ENCODE results near the gene TTLL7. TPM values are rescaled to one million over a fixed set of nuclear protein-coding genes. Genes with fewer than 3 reads are reported as not detected.

TTLL7 gene
- total RNA-seq, 2 donors from 2014 or later: 10.8 to 17.4 TPM

- Histone ChIP-seq H3K27ac (no peak overlapping the region), H3K9me3 (no peaks in the 10 kb centered on the region), H3K36me3 (no peaks in the 10 kb centered on the region), H3K4me3 (no peak overlapping the region), H3K4me1 (no peaks in the 10 kb centered on the region), H3K27me3 (no peaks in the 10 kb centered on the region)
- no peak for DNase-seq (ENCODE audit: low spot score)
- TF ChIP-seq CTCF (IDR thresholded peaks at IDR 0.05): no peak
These were observed 148.1 kb downstream of the TTLL7 start for GRCh38 chr1:83850834-83851233.

- TF ChIP-seq CTCF (IDR thresholded peaks at IDR 0.05): no peak
- H3K27ac ChIP-seq: no peak overlapping the region
These were observed 149.5 kb downstream of the TTLL7 start for GRCh38 chr1:83849191-83850061.

GRCh38 chr1:83846138-83846537, 152.8 kb downstream of the TTLL7 start:
- no peak for DNase-seq (ENCODE audit: low spot score)
- Histone ChIP-seq H3K36me3 (no peaks in the 10 kb centered on the region), H3K9me3 (no peaks in the 10 kb centered on the region), H3K4me3 (no peak overlapping the region), H3K4me1 (no peaks in the 10 kb centered on the region), H3K27me3 (no peaks in the 10 kb centered on the region), H3K27ac (no peak overlapping the region)
- TF ChIP-seq CTCF (IDR thresholded peaks at IDR 0.05): no peak

More at GRCh38 chr1:83849191-83850061, 149.5 kb downstream of the TTLL7 start:
- Histone ChIP-seq H3K4me3 (no peak overlapping the region), H3K9me3 (no peaks in the 10 kb centered on the region), H3K4me1 (no peaks in the 10 kb centered on the region), H3K36me3 (no peaks in the 10 kb centered on the region), H3K27me3 (no peaks in the 10 kb centered on the region)
- no peak for DNase-seq (ENCODE audit: low spot score)

GRCh38 chr1:83845437-83846071, 153.4 kb downstream of the TTLL7 start:
- Histone ChIP-seq H3K9me3 (no peaks in the 10 kb centered on the region), H3K4me1 (no peaks in the 10 kb centered on the region), H3K27ac (no peak overlapping the region), H3K36me3 (no peaks in the 10 kb centered on the region), H3K4me3 (no peak overlapping the region), H3K27me3 (no peaks in the 10 kb centered on the region)
- no peak for DNase-seq (ENCODE audit: low spot score)
- no peak for TF ChIP-seq CTCF (IDR thresholded peaks at IDR 0.05)

GRCh38 chr1:83844546-83844945, 154.4 kb downstream of the TTLL7 start:
- Histone ChIP-seq H3K27me3 (no peaks in the 10 kb centered on the region), H3K4me1 (no peaks in the 10 kb centered on the region), H3K36me3 (no peaks in the 10 kb centered on the region), H3K9me3 (no peaks in the 10 kb centered on the region), H3K4me3 (no peak overlapping the region), H3K27ac (no peak overlapping the region)
- TF ChIP-seq CTCF (IDR thresholded peaks at IDR 0.05): no peak
- no peak for DNase-seq (ENCODE audit: low spot score)
